Panc1 (cell line): Measurements from ENCODE around the gene PIAS1.

Experiments used
- CTCF ChIP-seq: fragments of 450-650 bp; IDR thresholded peaks from 2 replicates; pipeline ENCODE4 v1.5.1; 2017; ENCODE audit warnings: mild to moderate bottlenecking
- POLR2AphosphoS5 ChIP-seq: IDR thresholded peaks from 2 replicates; pipeline ENCODE4 v1.6.1; 2012; ENCODE audit warnings: mild to moderate bottlenecking, low read depth, low read length, moderate library complexity
- REST ChIP-seq, 2 experiments: IDR thresholded peaks; 2 replicates each; pipeline ENCODE4 v1.6.1; 2011 to 2012; ENCODE audit warnings: low read depth in 2 of 2, control low read depth in 1 of 2, low read length in 1 of 2, mild to moderate bottlenecking in 1 of 2, moderate library complexity in 1 of 2; ENCODE audit not compliant: insufficient read depth in 1 of 2
- SIN3A ChIP-seq: IDR thresholded peaks from 2 replicates; pipeline ENCODE4 v1.6.1; 2012; ENCODE audit warnings: low read depth, mild to moderate bottlenecking, low read length, moderate library complexity, borderline replicate concordance; ENCODE audit not compliant: insufficient read depth
- TCF7L2 ChIP-seq: IDR thresholded peaks from 2 replicates; pipeline ENCODE4 v1.6.1; 2011; ENCODE audit warnings: mild to moderate bottlenecking, low read depth, low read length, inconsistent platforms

GRCh38 chr15:68100194-68100593, 46.1 kb downstream of the PIAS1 start:
- no peak for TF ChIP-seq CTCF
- TF ChIP-seq SIN3A = no peak
- no peak for TF ChIP-seq POLR2AphosphoS5
- no peak for TF ChIP-seq REST (IDR thresholded peaks at IDR 0.05; ENCODE audit: insufficient read depth in 1 of 2, low read depth in 2 of 2, low read length in 1 of 2)
- TF ChIP-seq TCF7L2 = no peak
